Measurements from ENCODE around the gene RPP30. TPM values are rescaled to one million over a fixed set of nuclear protein-coding genes. Genes with fewer than 3 reads are reported as not detected.
A peak's percentile ranks its signal among the peaks of the same experiment; 100 is the strongest.
"Not testable (repeated sequence)": the region's sequence is repeated elsewhere in the genome, so short reads cannot be mapped to it uniquely, and the experiment has no call there.

RPP30 gene
- total and polyA plus RNA-seq, 2 experiments from 2014 or later = 23.6 to 48.4 TPM

- H3K27ac ChIP-seq = no peak overlapping the region
- H3K9me3 ChIP-seq (ENCODE audit: low read depth) = no peaks in the 10 kb centered on the region
- no peaks in the 10 kb centered on the region for H3K36me3 ChIP-seq
- DNase-seq (ENCODE audit: low read depth in 1 of 2, low spot score in 1 of 2) = no peak
- TF ChIP-seq, protein P1, sequence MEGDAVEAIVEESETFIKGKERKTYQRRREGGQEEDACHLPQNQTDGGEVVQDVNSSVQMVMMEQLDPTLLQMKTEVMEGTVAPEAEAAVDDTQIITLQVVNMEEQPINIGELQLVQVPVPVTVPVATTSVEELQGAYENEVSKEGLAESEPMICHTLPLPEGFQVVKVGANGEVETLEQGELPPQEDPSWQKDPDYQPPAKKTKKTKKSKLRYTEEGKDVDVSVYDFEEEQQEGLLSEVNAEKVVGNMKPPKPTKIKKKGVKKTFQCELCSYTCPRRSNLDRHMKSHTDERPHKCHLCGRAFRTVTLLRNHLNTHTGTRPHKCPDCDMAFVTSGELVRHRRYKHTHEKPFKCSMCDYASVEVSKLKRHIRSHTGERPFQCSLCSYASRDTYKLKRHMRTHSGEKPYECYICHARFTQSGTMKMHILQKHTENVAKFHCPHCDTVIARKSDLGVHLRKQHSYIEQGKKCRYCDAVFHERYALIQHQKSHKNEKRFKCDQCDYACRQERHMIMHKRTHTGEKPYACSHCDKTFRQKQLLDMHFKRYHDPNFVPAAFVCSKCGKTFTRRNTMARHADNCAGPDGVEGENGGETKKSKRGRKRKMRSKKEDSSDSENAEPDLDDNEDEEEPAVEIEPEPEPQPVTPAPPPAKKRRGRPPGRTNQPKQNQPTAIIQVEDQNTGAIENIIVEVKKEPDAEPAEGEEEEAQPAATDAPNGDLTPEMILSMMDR (IDR thresholded peaks at IDR 0.05; ENCODE audit: low read depth, low read length) = no peak
- H3K4me1 ChIP-seq (ENCODE audit: low read depth) = peaks cover 18% of the 10 kb centered on the region
- H3K4me3 ChIP-seq = no peak overlapping the region
- no peaks in the 10 kb centered on the region for H3K27me3 ChIP-seq
These were observed 67.9 kb downstream of the RPP30 start for GRCh38 chr10:90939648-90940047.

- DNase-seq (ENCODE audit: low read depth in 1 of 2, low spot score in 1 of 2); H3K27me3 ChIP-seq; H3K9me3 ChIP-seq (ENCODE audit: low read depth); H3K36me3 ChIP-seq; H3K4me1 ChIP-seq (ENCODE audit: low read depth); H3K27ac ChIP-seq; H3K4me3 ChIP-seq: not testable (repeated sequence)
These were observed 71.2 kb downstream of the RPP30 start for GRCh38 chr10:90942980-90943379.

GRCh38 chr10:90944749-90945148, 73.0 kb downstream of the RPP30 start:
- no peak overlapping the region for H3K27ac ChIP-seq
- no peak overlapping the region for H3K4me3 ChIP-seq
- no peaks in the 10 kb centered on the region for H3K36me3 ChIP-seq
- TF ChIP-seq, protein P1 (IDR thresholded peaks at IDR 0.05; ENCODE audit: low read depth, low read length) = no peak
- H3K27me3 ChIP-seq = no peaks in the 10 kb centered on the region
- no peak for DNase-seq (ENCODE audit: low read depth in 1 of 2, low spot score in 1 of 2)
- no peaks in the 10 kb centered on the region for H3K4me1 ChIP-seq (ENCODE audit: low read depth)
- no peaks in the 10 kb centered on the region for H3K9me3 ChIP-seq (ENCODE audit: low read depth)

GRCh38 chr10:90945491-90946070, 73.8 kb downstream of the RPP30 start:
- peak in 1 of 2 donors; percentile 28 for DNase-seq (ENCODE audit: low read depth in 1 of 2, low spot score in 1 of 2)
- H3K27ac ChIP-seq = no peak overlapping the region
- no peaks in the 10 kb centered on the region for H3K27me3 ChIP-seq
- H3K9me3 ChIP-seq (ENCODE audit: low read depth) = no peaks in the 10 kb centered on the region
- no peak overlapping the region for H3K4me3 ChIP-seq
- TF ChIP-seq, protein P1 (IDR thresholded peaks at IDR 0.05; ENCODE audit: low read depth, low read length) = no peak
- no peaks in the 10 kb centered on the region for H3K4me1 ChIP-seq (ENCODE audit: low read depth)
- no peaks in the 10 kb centered on the region for H3K36me3 ChIP-seq

DNA sequence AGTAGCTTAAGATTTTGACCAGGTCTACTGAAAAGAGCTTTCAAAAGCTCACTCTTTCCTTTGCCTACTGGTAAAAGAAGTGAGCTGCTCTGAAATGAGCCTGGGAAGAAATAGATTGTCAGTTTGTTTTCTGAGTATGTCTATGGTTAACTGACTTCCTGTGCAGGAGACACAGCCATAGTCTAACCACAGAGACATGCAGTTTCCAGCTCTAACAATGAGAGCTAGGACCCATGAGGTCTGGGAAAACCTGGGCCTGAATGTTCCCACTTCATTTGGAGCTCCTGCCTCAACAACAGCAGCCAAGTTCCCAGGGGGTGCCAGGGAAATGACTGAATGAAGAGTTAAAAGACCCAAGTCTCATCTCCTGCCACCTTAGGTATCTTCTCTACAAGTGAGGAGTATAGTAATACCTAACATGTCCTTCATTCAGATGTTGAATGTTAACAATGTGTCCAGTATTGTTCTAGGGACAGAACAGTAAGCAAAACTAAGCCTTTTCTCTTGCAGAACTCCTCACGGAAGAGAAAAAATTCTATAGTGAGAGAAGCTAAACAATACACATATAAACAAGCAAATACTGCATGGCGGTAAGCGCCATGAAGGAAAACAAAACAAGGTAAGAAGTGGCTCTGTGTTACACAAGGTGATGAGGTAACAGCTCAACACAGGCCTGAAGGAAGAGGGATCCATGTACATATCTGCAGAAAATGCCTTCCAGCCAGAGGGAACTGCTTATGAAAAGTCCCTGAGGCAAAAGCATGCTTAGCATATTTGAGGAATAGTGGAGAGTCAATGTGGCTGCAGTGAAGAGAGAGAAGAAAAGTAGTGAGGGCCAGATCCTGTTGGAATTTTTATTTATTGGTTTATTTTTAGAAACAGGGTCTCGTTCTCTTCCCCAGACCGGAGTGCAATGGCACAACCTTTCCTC, 75.5 kb downstream of the RPP30 start:
- TF ChIP-seq, protein P1 (IDR thresholded peaks at IDR 0.05; ENCODE audit: low read depth, low read length) = no peak
- H3K27me3 ChIP-seq = no peaks in the 10 kb centered on the region
- no peaks in the 10 kb centered on the region for H3K4me1 ChIP-seq (ENCODE audit: low read depth)
- no peak for DNase-seq (ENCODE audit: low read depth in 1 of 2, low spot score in 1 of 2)
- H3K36me3 ChIP-seq = no peaks in the 10 kb centered on the region
- H3K9me3 ChIP-seq (ENCODE audit: low read depth) = no peaks in the 10 kb centered on the region
- H3K27ac ChIP-seq = no peak overlapping the region
- H3K4me3 ChIP-seq = no peak overlapping the region

Other genes with a start within 250 kb of the RPP30 start
- 0.07 TPM in 1 of 2 replicates, not detected in the other for gene HTR7, start 13.9 kb upstream of the RPP30 start, total RNA-seq
- gene HTR7, start 13.9 kb upstream of the RPP30 start, polyA plus RNA-seq = not detected in 2 replicates
- gene ANKRD1, start 49.1 kb downstream of the RPP30 start, total RNA-seq = 32.7 and 39.1 TPM in 2 replicates
- gene ANKRD1, start 49.1 kb downstream of the RPP30 start, polyA plus RNA-seq = 9.4 and 12.6 TPM in 2 replicates

Measured in cardiac muscle cell (in vitro differentiated cells and primary cell).